SU-DHL-6 (cell line): ENCODE measurements around the gene OR7C2.
"Not testable (repeated sequence)": the region's sequence is repeated elsewhere in the genome, so short reads cannot be mapped to it uniquely, and the experiment has no call there.

ENCODE experiments used
- H2AFZ ChIP-seq: fragments of 200-600 bp; sonication (generic); 2 replicates; pipeline ENCODE4 v1.6.1; 2014; ENCODE audit warnings: low read depth, mild to moderate bottlenecking, moderate library complexity, mixed read lengths, antibody characterized with exemption, low read length; ENCODE audit not compliant: severe bottlenecking
- H3F3A ChIP-seq: fragments of 200-600 bp; shearing (Covaris generic); 2 replicates; pipeline ENCODE4 v1.6.0; 2016; ENCODE audit warnings: antibody characterized with exemption, mild to moderate bottlenecking; ENCODE audit not compliant: insufficient read depth
- H3K27ac ChIP-seq: fragments of 200-600 bp; sonication (generic); 2 replicates; pipeline ENCODE4 v1.5.1; 2016; ENCODE audit warnings: low read depth, mild to moderate bottlenecking, low read length, moderate library complexity, mixed read lengths
- H3K27me3 ChIP-seq: fragments of 200-600 bp; sonication (generic), shearing (Covaris generic); 2 replicates; pipeline ENCODE4 v1.6.0; 2014; ENCODE audit warnings: mild to moderate bottlenecking, low read length
- H3K36me3 ChIP-seq: fragments of 200-600 bp; sonication (generic); 2 replicates; pipeline ENCODE4 v1.6.1; 2014; ENCODE audit warnings: mild to moderate bottlenecking, low read length, mixed read lengths
- H3K4me2 ChIP-seq: fragments of 300-600, 200-600 bp; shearing (Covaris generic), sonication (generic); 2 replicates; pipeline ENCODE4 v1.6.0; 2014; ENCODE audit warnings: low read length, low read depth, mild to moderate bottlenecking; ENCODE audit not compliant: poor library complexity, severe bottlenecking
- H3K4me3 ChIP-seq: fragments of 200-600 bp; sonication (generic); 2 replicates; pipeline ENCODE4 v1.5.1; 2014; ENCODE audit warnings: antibody characterized with exemption, low read length, mild to moderate bottlenecking, mixed read lengths; ENCODE audit not compliant: insufficient read depth, poor library complexity, severe bottlenecking
- H3K79me2 ChIP-seq: fragments of 200-600 bp; sonication (generic); 2 replicates; pipeline ENCODE4 v1.6.1; 2014; ENCODE audit warnings: mild to moderate bottlenecking, low read length, moderate library complexity; ENCODE audit not compliant: insufficient read depth
- H3K9ac ChIP-seq: fragments of 200-600 bp; sonication (generic); 2 replicates; pipeline ENCODE4 v1.7.0; 2014; ENCODE audit warnings: mild to moderate bottlenecking, low read length
- H3K9me2 ChIP-seq: fragments of 200-600 bp; sonication (generic); replicated peaks from 2 replicates; pipeline ENCODE4 v1.6.1; 2014; ENCODE audit warnings: low read length; ENCODE audit not compliant: insufficient read depth
- H3K9me3 ChIP-seq: fragments of 200-600 bp; sonication (generic); 2 replicates; pipeline ENCODE4 v1.6.1; 2014; ENCODE audit warnings: low read length, mixed read lengths; ENCODE audit not compliant: insufficient read depth
- H4K20me1 ChIP-seq: fragments of 200-600 bp; sonication (generic); 2 replicates; pipeline ENCODE4 v1.6.1; 2014; ENCODE audit warnings: low read depth, mild to moderate bottlenecking, antibody characterized with exemption, low read length, moderate library complexity, mixed read lengths
- EZH2phosphoT487 ChIP-seq: fragments of 200-600 bp; sonication (generic), shearing (Covaris generic); conservative IDR thresholded peaks from 2 replicates; pipeline ENCODE4 v1.6.1; 2018; ENCODE audit warnings: mild to moderate bottlenecking, antibody characterized with exemption, low read length, moderate library complexity, mixed read lengths
- TF ChIP-seq, protein P1 (sequence below): fragments of 200-600 bp; sonication (generic); IDR thresholded peaks from one replicate; pipeline ENCODE4 v1.5.1; 2017; ENCODE audit warnings: antibody characterized with exemption, mild to moderate bottlenecking, low read length, moderate library complexity; ENCODE audit not compliant: insufficient read depth, poor library complexity, severe bottlenecking

The OR7C2 gene

DNA sequence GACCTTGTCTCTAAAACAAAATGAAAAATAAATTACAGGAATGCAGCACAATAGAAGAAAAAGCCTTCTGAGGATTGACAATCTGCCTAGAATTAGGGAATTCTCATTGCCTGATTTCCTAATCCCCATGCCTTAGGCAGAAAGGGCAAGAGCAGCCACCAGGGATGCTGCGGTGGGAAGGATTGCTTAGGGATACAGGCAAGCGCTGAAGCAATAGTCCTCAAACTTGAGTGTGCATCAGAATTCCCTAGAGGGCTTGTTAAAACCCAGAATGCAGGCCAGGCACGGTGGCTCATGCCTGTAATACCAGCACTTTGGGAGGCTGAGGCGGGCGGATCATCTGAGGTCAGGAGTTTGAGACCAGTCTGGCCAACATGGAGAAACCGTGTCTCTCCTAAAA is 1.0 kb upstream of the OR7C2 start:
- Histone ChIP-seq H3K27me3 (no peaks in the 10 kb centered on the region), H2AFZ (no peak overlapping the region), H3K4me3 (no peak overlapping the region), H3K27ac (no peak overlapping the region), H3K36me3 (no peaks in the 10 kb centered on the region), H3F3A (no peaks in the 10 kb centered on the region), H3K9ac (no peak overlapping the region), H3K79me2 (no peaks in the 10 kb centered on the region), H3K9me2 (no peaks in the 10 kb centered on the region), H4K20me1 (no peaks in the 10 kb centered on the region), H3K9me3 (no peaks in the 10 kb centered on the region), H3K4me2 (no peak overlapping the region)
- TF ChIP-seq, protein P1, sequence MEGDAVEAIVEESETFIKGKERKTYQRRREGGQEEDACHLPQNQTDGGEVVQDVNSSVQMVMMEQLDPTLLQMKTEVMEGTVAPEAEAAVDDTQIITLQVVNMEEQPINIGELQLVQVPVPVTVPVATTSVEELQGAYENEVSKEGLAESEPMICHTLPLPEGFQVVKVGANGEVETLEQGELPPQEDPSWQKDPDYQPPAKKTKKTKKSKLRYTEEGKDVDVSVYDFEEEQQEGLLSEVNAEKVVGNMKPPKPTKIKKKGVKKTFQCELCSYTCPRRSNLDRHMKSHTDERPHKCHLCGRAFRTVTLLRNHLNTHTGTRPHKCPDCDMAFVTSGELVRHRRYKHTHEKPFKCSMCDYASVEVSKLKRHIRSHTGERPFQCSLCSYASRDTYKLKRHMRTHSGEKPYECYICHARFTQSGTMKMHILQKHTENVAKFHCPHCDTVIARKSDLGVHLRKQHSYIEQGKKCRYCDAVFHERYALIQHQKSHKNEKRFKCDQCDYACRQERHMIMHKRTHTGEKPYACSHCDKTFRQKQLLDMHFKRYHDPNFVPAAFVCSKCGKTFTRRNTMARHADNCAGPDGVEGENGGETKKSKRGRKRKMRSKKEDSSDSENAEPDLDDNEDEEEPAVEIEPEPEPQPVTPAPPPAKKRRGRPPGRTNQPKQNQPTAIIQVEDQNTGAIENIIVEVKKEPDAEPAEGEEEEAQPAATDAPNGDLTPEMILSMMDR: no peak
- TF ChIP-seq EZH2phosphoT487: no peak

GRCh38 chr19:14943601-14944000 is 2.3 kb downstream of the OR7C2 start:
- no peak overlapping the region for H3K4me2 ChIP-seq
- no peak overlapping the region for H3K4me3 ChIP-seq
- no peaks in the 10 kb centered on the region for H3K79me2 ChIP-seq
- TF ChIP-seq, protein P1: no peak
- no peak for TF ChIP-seq EZH2phosphoT487
- no peaks in the 10 kb centered on the region for H4K20me1 ChIP-seq
- H3K9ac ChIP-seq: no peak overlapping the region
- H3F3A ChIP-seq: no peaks in the 10 kb centered on the region
- H3K9me3 ChIP-seq: no peaks in the 10 kb centered on the region
- no peaks in the 10 kb centered on the region for H3K36me3 ChIP-seq
- H3K9me2 ChIP-seq: no peaks in the 10 kb centered on the region
- H3K27ac ChIP-seq: no peak overlapping the region
- H2AFZ ChIP-seq: no peak overlapping the region
- no peaks in the 10 kb centered on the region for H3K27me3 ChIP-seq

DNA sequence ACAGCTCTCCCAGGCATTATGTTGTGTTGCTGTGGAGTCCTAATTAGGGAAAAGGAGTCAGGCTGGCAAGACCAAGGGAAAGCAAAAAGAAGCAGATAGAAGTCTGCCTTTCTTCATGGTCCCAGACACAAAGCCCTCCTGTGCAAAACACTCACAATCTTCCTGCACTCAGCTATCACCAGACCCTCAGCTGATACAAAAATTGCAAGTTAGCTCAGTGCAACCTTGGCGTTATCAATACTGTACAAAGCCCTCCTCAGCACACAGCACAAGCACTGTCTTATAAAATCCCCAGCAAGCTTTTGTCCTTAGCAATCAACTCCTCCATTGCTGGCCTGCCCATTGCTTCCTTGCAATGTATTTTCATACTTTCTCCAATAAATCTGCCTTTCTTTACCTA is 3.2 kb downstream of the OR7C2 start:
- TF ChIP-seq, protein P1: no peak
- no peak for TF ChIP-seq EZH2phosphoT487
- Histone ChIP-seq H3K4me2 (no peak overlapping the region), H3K27me3 (no peaks in the 10 kb centered on the region)

DNA sequence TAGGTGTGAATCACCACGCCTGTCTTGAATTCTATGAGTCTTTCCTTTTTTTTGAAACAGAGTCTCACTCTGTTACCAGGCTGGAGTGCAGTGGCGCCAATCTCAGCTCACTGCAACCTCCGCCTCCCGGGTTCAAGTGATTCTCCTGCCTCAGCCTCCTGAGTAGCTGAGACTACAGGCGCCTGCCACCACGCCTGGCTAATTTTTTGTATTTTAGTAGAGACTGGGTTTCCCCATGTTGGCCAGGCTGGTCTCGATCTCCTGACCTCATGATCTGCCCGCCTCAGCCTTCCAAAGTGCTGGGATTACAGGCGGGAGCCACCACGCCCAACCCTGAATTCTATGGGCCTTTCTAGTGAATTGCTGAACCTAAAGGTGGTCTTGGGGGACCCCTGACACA is 8.1 kb downstream of the OR7C2 start:
- H3K27me3 ChIP-seq, H3K4me2 ChIP-seq, H3K36me3 ChIP-seq, H3K27ac ChIP-seq, H3K9me3 ChIP-seq, H3K4me3 ChIP-seq, H3K79me2 ChIP-seq, H2AFZ ChIP-seq, H4K20me1 ChIP-seq, H3K9me2 ChIP-seq, H3K9ac ChIP-seq, H3F3A ChIP-seq: not testable (repeated sequence)

More for the DNA sequence above, 3.2 kb downstream of the OR7C2 start:
- Histone ChIP-seq H3F3A (no peaks in the 10 kb centered on the region), H3K79me2 (no peaks in the 10 kb centered on the region), H3K9me2 (no peaks in the 10 kb centered on the region), H3K9me3 (no peaks in the 10 kb centered on the region), H3K4me3 (no peak overlapping the region), H3K36me3 (no peaks in the 10 kb centered on the region), H4K20me1 (no peaks in the 10 kb centered on the region), H3K27ac (no peak overlapping the region), H3K9ac (no peak overlapping the region), H2AFZ (no peak overlapping the region)
